NCI-H2227 treated with DMSO at 0.1 percent for 48 hours (cell line): ENCODE results near the gene CMBL.
A peak's percentile ranks its signal among the peaks of the same experiment; 100 is the strongest.

Experiments
- DNase-seq: peaks from one replicate; lab custom pipeline; 2025; lab: John Stamatoyannopoulos, UW

Gene CMBL

GRCh38 chr5:10310066-10310779, 2.5 kb upstream of the CMBL start:
- DNase-seq: peak; percentile 27

GRCh38 chr5:10308844-10309243, 1.1 kb upstream of the CMBL start:
- DNase-seq: no peak

GRCh38 chr5:10306806-10307205, 896 bp downstream of the CMBL start:
- peak; percentile 44 for DNase-seq

- DNase-seq: no peak
These were observed 1.6 kb downstream of the CMBL start for GRCh38 chr5:10306114-10306513.

GRCh38 chr5:10304932-10305331, 2.8 kb downstream of the CMBL start:
- no peak for DNase-seq

GRCh38 chr5:10303699-10304170, 4.0 kb downstream of the CMBL start:
- no peak for DNase-seq

GRCh38 chr5:10303201-10303600, 4.5 kb downstream of the CMBL start:
- no peak for DNase-seq

GRCh38 chr5:10301842-10302610, 5.7 kb downstream of the CMBL start:
- DNase-seq: no peak

- DNase-seq: no peak
These were observed 6.4 kb downstream of the CMBL start for GRCh38 chr5:10301266-10301665.

GRCh38 chr5:10300246-10300645, 7.5 kb downstream of the CMBL start:
- no peak for DNase-seq

GRCh38 chr5:10297646-10298204, 10.0 kb downstream of the CMBL start:
- DNase-seq: no peak

GRCh38 chr5:10295619-10296326, 11.9 kb downstream of the CMBL start:
- DNase-seq: no peak

- DNase-seq: no peak
These were observed 13.6 kb downstream of the CMBL start for GRCh38 chr5:10293907-10294662.

GRCh38 chr5:10291692-10292339, 15.9 kb downstream of the CMBL start:
- DNase-seq: no peak

GRCh38 chr5:10290438-10290837, 17.3 kb downstream of the CMBL start:
- no peak for DNase-seq

- no peak for DNase-seq
These were observed 17.7 kb downstream of the CMBL start for GRCh38 chr5:10289991-10290390.

GRCh38 chr5:10289353-10289752, 18.3 kb downstream of the CMBL start:
- no peak for DNase-seq

- DNase-seq: peak; percentile 66
These were observed 19.0 kb downstream of the CMBL start for GRCh38 chr5:10288592-10289219.

- no peak for DNase-seq
These were observed 20.9 kb downstream of the CMBL start for GRCh38 chr5:10286862-10287227.

GRCh38 chr5:10286162-10286861, 21.4 kb downstream of the CMBL start:
- DNase-seq: no peak
